Left lobe of liver (tissue), 2 donors: Measurements from ENCODE around the gene CAPN7. TPM values are rescaled to one million over a fixed set of nuclear protein-coding genes. Genes with fewer than 3 reads are reported as not detected.
"Not testable (repeated sequence)": the region's sequence is repeated elsewhere in the genome, so short reads cannot be mapped to it uniquely, and the experiment has no call there.

ENCODE experiments used
- ATAC-seq: fragments of 200-7000 bp; cut with Tn5 transposase; one replicate; pipeline ENCODE4 v1.9.1; 2020; ENCODE audit warnings: mild to moderate bottlenecking, moderate library complexity
- DNase-seq: peaks from one replicate; pipeline ENCODE4 v3.0.0-alpha.2; 2020; ENCODE audit warnings: low spot score
- total RNA-seq: library from RNA; stranded (reverse); gene quantifications from one replicate; pipeline ENCODE4 v1.2.1, GENCODE V29; 2021
- donor health status: DM: no; HTN: no; CAD: no; lungs with moderate emphysema.
- donor health status: DM: no; HTN: yes; CAD: no.

CAPN7 gene
- total RNA-seq, result 26.8 TPM

GRCh38 chr3:15205934-15206661, at the start of gene CAPN7:
CAPN7 (plus strand) TSS chr3:15206246; CDS start chr3:15206496, 250 bp downstream.
- peak; percentile 92 for ATAC-seq

GRCh38 chr3:15157441-15157840, 48.6 kb upstream of the CAPN7 start:
- ATAC-seq, result no peak
- no peak for DNase-seq

More at GRCh38 chr3:15205934-15206661, at the start of gene CAPN7:
- DNase-seq, result peak; percentile 97

- ATAC-seq (no peak), DNase-seq (no peak)
These were observed 46.4 kb upstream of the CAPN7 start for GRCh38 chr3:15159501-15160136.

GRCh38 chr3:15160662-15161061, 45.4 kb upstream of the CAPN7 start:
- ATAC-seq, result no peak

GRCh38 chr3:15161133-15161532, 44.9 kb upstream of the CAPN7 start:
- no peak for ATAC-seq
- no peak for DNase-seq

More at GRCh38 chr3:15160662-15161061, 45.4 kb upstream of the CAPN7 start:
- DNase-seq, result no peak

- not testable (repeated sequence) for DNase-seq
These were observed 42.4 kb upstream of the CAPN7 start for GRCh38 chr3:15163656-15164055.

GRCh38 chr3:15164340-15164739, 41.7 kb upstream of the CAPN7 start:
- DNase-seq, result no peak
- ATAC-seq, result no peak

More at GRCh38 chr3:15163656-15164055, 42.4 kb upstream of the CAPN7 start:
- not testable (repeated sequence) for ATAC-seq

- ATAC-seq, result no peak
- DNase-seq, result no peak
These were observed 41.0 kb upstream of the CAPN7 start for GRCh38 chr3:15165061-15165460.

- ATAC-seq, DNase-seq: not testable (repeated sequence)
These were observed 39.7 kb upstream of the CAPN7 start for GRCh38 chr3:15166391-15166790.

GRCh38 chr3:15171096-15171495, 35.0 kb upstream of the CAPN7 start:
- ATAC-seq (peak; percentile 94), DNase-seq (no peak)

GRCh38 chr3:15172806-15173205, 33.2 kb upstream of the CAPN7 start:
- no peak for DNase-seq
- ATAC-seq, result no peak

GRCh38 chr3:15174953-15175352, 31.1 kb upstream of the CAPN7 start:
- DNase-seq (no peak), ATAC-seq (no peak)

GRCh38 chr3:15175605-15176004, 30.4 kb upstream of the CAPN7 start:
- ATAC-seq, result no peak
- no peak for DNase-seq

GRCh38 chr3:15180042-15180611, 25.9 kb upstream of the CAPN7 start:
- DNase-seq, result no peak
- ATAC-seq, result no peak

GRCh38 chr3:15181511-15181910, 24.5 kb upstream of the CAPN7 start:
- DNase-seq (no peak), ATAC-seq (no peak)

GRCh38 chr3:15181963-15182362, 24.1 kb upstream of the CAPN7 start:
- DNase-seq, result no peak
- ATAC-seq, result no peak

- DNase-seq (no peak), ATAC-seq (no peak)
These were observed 23.0 kb upstream of the CAPN7 start for GRCh38 chr3:15183011-15183410.

GRCh38 chr3:15185404-15185803, 20.6 kb upstream of the CAPN7 start:
- no peak for DNase-seq
- no peak for ATAC-seq

GRCh38 chr3:15186101-15186476, 20.0 kb upstream of the CAPN7 start:
- ATAC-seq, result no peak
- no peak for DNase-seq

- not testable (repeated sequence) for ATAC-seq, DNase-seq
These were observed 19.4 kb upstream of the CAPN7 start for GRCh38 chr3:15186477-15187164.

GRCh38 chr3:15197340-15198029, 8.6 kb upstream of the CAPN7 start:
- ATAC-seq (no peak), DNase-seq (no peak)
